GM12872 (cell line): ENCODE data around the gene UGDH.

Source experiments
- TF ChIP-seq, protein P1 (sequence below): IDR thresholded peaks from 3 replicates; pipeline ENCODE4 v1.5.1; 2011; ENCODE audit warnings: low read depth, mild to moderate bottlenecking, low read length, moderate library complexity; ENCODE audit not compliant: insufficient read depth

UGDH gene

DNA sequence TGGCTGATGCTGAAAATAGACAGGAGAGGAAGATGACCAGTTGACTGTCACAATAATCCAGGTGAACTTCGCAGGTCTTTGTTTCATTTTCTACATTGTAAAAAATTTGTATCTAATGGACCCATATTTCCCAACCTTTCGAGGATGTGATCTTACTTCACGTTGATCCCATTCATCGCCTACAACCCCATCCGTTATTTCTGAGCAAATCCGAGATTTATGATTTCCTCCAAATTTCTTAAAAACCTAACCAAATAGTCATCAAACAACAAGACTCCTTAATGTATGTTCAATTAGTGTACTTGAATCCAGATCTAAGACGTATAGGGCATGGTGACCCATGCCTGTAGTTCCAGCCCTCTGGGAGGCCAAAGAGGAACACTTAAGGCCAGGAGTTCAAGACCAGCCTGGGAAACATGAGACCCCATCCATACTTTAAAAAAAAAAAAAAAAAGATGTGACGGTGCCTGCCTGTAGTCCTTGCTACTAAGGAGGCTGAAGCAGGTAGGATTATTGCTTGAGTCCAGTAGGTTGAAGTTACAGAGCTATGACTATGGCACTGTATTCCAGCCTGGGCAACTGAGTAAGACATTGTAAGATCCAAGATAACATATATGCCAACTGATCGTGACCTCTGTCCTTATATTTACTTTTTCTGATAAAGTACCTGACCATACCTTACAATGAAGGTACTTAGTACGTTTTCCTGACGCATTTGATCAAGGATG is 74.2 kb downstream of the UGDH start:
- TF ChIP-seq, protein P1, sequence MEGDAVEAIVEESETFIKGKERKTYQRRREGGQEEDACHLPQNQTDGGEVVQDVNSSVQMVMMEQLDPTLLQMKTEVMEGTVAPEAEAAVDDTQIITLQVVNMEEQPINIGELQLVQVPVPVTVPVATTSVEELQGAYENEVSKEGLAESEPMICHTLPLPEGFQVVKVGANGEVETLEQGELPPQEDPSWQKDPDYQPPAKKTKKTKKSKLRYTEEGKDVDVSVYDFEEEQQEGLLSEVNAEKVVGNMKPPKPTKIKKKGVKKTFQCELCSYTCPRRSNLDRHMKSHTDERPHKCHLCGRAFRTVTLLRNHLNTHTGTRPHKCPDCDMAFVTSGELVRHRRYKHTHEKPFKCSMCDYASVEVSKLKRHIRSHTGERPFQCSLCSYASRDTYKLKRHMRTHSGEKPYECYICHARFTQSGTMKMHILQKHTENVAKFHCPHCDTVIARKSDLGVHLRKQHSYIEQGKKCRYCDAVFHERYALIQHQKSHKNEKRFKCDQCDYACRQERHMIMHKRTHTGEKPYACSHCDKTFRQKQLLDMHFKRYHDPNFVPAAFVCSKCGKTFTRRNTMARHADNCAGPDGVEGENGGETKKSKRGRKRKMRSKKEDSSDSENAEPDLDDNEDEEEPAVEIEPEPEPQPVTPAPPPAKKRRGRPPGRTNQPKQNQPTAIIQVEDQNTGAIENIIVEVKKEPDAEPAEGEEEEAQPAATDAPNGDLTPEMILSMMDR: no peak

DNA sequence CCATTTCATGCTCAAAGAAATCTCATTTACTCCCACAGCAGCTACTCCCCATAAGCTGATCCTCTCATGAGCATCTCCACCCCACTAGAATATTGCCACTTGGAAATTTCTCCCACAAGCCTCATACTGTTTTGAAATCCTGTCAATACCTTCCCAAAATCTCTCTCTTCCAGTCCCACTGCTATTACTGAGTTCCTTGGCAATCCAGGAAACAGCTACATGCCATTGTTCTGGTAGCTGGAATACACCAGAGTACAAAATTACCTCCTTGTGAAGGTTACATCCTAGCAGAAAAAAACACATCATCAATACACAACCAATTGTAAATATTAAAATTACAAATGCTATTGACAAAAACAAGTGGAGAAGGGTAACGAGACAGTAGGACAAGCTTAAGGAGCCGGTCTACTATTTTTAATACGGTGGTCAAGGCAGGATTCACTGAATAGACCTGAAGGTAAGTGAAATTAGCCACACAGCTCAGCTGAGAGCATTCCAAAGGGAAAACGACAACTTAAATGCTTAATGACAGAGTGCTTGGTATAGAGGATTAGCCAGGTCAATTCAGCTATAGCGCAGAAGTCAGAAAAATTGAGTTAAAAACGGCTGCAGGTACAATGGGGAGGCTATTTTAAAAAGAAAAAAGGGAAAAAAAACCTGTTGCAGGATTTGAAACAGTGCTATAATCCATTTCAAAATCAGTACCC is 74.9 kb downstream of the UGDH start:
- TF ChIP-seq, protein P1: no peak

GRCh38 chr4:39451423-39452023 is 75.7 kb downstream of the UGDH start:
- TF ChIP-seq, protein P1: no peak

GRCh38 chr4:39450618-39451017 is 76.6 kb downstream of the UGDH start:
- TF ChIP-seq, protein P1: no peak
